Subcutaneous adipose tissue (tissue), 4 donors: Measurements from ENCODE around the gene PRR36. TPM values are rescaled to one million over a fixed set of nuclear protein-coding genes. Genes with fewer than 3 reads are reported as not detected.

Experiments used
- CTCF ChIP-seq: fragments of 450-650 bp; IDR thresholded peaks from one replicate; pipeline ENCODE4 v1.5.1; 2016; ENCODE audit warnings: low read depth, mild to moderate bottlenecking, control low read depth, antibody characterized with exemption, moderate library complexity
- total RNA-seq, 4 donors: library from RNA; depleted of rRNA; stranded (reverse); fragments of >200 nt; gene quantifications; one replicate each; pipeline ENCODE4 v1.1.0, GENCODE V29; 2016

The PRR36 gene
- total RNA-seq, 4 donors from 2014 or later: not detected

DNA sequence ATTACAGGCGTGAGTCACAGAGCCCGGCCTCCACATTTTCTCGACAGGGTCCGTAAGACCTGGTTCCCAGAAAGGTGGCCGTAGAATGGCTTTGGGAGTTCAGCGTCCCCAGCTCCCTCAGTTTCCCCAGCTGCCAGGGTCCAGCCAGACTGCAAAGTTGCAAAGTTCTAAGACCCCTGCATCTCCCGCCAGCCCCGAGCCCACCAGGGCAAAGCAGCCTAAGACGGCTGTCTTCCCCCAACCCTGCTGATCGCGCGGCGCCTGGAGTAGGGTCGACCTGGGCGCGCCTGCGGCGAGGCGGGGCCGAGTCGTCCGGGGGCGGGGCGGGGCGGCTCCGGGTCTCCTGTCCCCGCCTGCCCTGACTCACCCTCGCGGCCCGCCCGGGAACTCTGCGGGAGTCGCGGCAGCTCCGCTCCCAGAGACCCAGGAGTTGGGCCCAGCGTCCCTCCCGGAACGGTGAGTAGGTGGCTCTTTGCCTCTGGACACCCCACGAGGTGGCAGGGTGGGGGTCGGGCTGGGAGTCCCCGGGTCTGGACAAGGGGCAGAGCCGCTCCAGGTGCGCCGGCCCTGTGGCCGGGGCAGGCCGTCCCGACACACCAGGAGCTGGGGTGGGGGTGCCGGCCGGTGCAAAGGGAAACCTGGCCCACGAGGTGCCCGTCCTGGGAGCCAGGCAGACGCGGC is 14.1 kb upstream of the PRR36 start, which contains the start of gene LRRC8E:
TSS of gene LRRC8E (plus strand) at position 366 of the 681 bp plus-strand sequence. CDS start 7,094 bp downstream, outside the sequence.
- TF ChIP-seq CTCF: no peak

- TF ChIP-seq CTCF: no peak
Measured at GRCh38 chr19:7887408-7888144, 13.4 kb upstream of the PRR36 start.

DNA sequence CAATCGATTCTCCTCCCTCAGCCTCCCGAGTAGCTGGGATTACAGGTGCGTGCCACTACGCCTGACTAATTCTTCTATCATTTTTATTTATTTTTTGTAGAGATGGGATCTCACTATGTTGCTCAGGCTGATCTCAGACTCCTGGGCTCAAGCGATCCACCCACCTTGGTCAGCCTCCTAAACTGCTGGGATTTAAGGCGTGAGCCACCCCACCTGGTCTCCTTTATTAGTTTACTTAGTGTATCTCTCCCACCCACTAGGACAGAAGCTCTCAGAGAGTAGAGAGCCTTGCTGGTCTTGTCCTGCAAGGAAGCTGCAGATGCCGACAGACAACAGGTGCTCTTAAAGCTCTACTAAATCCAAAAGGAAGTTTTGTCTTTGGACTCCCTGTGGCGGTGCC is 11.6 kb upstream of the PRR36 start:
- TF ChIP-seq CTCF: no peak

GRCh38 chr19:7883796-7884570 is 9.8 kb upstream of the PRR36 start:
- TF ChIP-seq CTCF: no peak

- TF ChIP-seq CTCF: no peak
Measured at GRCh38 chr19:7883105-7883504, 8.9 kb upstream of the PRR36 start.

DNA sequence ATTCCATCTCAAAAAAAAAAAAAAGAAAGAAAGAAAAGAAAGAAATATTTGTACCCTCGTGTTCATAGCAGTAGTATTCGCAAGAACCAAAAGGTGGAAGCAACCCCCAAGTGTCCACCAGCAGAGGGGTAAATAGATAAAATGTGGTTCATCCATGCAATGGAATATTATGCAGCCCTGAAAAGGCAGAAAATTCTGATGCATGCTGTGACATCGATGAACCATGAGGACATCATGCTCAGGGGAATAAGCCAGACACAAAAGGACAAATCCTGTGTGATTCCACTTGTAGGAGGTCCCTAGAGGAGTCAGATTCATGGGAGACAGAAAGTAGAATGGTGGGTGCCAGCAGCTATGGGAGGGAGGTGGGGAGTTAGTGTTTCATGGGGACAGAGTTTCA is 7.7 kb upstream of the PRR36 start:
- no peak for TF ChIP-seq CTCF

DNA sequence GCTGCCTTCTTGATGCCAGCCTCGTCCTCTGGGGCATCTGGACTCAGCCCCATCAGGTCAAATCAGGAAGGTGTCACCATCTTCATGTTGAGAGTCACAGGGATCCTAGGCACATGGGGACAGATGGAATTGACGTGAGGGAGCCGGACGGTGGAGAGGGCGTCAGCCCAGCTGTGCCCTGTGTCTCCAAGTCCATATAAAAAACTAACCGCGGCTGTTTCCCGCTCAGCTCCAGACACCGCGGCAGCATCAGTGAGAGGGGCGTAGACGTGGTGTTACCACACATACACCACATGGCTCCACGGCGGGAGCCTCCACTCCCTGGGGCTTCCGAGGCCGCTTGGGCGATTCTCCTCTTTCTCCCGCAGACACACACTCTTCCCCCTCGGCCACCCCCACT is 5.6 kb upstream of the PRR36 start:
- TF ChIP-seq CTCF: no peak
